HT1080 (cell line): ENCODE results near the gene RNF44. TPM values are rescaled to one million over a fixed set of nuclear protein-coding genes. Genes with fewer than 3 reads are reported as not detected.
"Not testable (repeated sequence)": the region's sequence is repeated elsewhere in the genome, so short reads cannot be mapped to it uniquely, and the experiment has no call there.

Source experiments
- DNase-seq: peaks from one replicate; pipeline ENCODE4 v3.0.0-alpha.2; 2015; ENCODE audit warnings: low read depth
- total RNA-seq: library from RNA; depleted of rRNA; stranded (reverse); fragments of >200 nt; shearing (Covaris generic); gene quantifications from 2 replicates; pipeline ENCODE4 v1.2.3, GENCODE V29; 2014

The RNF44 gene
- total RNA-seq, 1 experiment from 2014 or later = 16.7 TPM

- DNase-seq = no peak
Measured at GRCh38 chr5:176552332-176552869, 15.2 kb upstream of the RNF44 start.

GRCh38 chr5:176550937-176551336, 13.7 kb upstream of the RNF44 start:
- not testable (repeated sequence) for DNase-seq

DNA sequence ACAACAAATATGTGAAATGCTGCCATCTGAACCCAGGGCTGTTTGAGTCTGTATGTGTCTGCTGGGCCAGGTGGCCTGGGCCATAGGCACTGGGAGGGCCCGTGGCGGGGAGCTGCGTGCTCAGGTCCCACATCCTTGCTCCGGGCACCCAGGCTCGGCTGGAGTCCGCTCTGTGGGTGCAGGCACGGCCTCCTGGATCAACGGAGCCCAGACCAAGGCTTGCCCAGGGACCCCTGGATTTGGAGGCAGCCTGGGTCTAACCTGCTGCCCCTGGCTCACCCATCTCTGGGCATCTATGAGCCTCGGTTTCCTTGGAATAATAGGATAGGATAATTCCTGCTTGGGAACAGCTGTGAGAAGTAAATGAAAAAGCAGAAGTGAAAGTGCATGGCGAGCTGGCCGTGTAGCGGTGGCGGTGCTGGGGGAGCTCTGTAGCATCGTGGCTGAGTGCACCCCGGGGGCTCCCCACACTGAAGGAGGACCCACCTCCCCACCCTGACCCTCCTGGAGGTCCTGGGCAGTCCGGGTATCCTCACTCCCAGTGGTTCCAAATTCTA, 13.2 kb upstream of the RNF44 start:
- no peak for DNase-seq

DNA sequence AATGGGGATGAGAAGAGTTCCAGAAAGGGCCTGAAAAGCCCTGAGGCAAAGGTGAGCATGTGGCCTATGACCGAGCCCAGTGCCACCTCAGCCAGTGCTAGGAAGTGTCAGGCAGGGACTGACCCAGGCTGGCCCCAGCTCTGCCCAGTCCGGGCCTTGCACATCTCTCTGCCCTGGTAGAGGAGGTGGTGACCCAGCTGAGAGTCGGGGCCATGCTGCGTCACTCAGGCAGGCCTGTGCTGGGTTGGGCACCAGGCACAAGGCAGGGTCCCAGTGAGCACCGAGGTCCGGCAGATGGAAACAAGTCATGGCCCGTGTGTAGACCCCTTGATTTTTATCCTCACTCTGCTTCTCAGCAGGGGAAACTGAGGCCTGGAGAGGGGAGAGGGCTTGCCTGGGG, 12.7 kb upstream of the RNF44 start:
- DNase-seq = no peak

DNA sequence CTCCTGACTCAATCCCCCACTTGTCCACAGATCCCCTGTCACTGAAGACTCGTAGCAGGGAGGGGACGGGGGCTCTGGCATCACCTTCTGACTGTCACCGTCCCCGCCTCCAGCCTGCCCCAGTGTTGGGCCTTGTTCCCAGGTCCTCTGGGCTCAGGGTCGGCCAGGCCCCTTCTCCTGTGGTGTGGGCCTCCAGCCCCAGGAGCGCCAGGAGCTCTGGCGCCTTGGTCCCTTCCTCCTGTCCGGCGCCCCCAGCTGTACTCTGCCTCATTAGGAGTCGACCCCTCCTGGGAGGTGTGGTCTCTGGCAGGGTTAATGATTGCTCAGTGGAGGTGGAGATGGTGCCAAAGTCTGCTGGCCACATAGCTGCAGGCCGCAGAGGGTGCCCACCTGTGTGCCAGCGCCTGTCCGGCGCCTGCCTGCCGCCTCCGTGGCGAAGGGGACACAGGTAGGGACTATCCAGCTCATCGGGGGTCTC, 11.8 kb upstream of the RNF44 start, which contains the start of gene CDHR2:
Gene CDHR2, plus strand, starts transcription at position 376 of the 478 bp plus-strand sequence. CDS start 16,011 bp downstream, outside the sequence.
- DNase-seq = no peak

- DNase-seq = peak; percentile 64
Measured at GRCh38 chr5:176547802-176548201, 10.6 kb upstream of the RNF44 start.

GRCh38 chr5:176545737-176546509, 8.7 kb upstream of the RNF44 start:
- no peak for DNase-seq

GRCh38 chr5:176545388-176545736, 8.2 kb upstream of the RNF44 start:
- no peak for DNase-seq

GRCh38 chr5:176543428-176544182, 6.4 kb upstream of the RNF44 start:
- DNase-seq = peak; percentile 56

DNA sequence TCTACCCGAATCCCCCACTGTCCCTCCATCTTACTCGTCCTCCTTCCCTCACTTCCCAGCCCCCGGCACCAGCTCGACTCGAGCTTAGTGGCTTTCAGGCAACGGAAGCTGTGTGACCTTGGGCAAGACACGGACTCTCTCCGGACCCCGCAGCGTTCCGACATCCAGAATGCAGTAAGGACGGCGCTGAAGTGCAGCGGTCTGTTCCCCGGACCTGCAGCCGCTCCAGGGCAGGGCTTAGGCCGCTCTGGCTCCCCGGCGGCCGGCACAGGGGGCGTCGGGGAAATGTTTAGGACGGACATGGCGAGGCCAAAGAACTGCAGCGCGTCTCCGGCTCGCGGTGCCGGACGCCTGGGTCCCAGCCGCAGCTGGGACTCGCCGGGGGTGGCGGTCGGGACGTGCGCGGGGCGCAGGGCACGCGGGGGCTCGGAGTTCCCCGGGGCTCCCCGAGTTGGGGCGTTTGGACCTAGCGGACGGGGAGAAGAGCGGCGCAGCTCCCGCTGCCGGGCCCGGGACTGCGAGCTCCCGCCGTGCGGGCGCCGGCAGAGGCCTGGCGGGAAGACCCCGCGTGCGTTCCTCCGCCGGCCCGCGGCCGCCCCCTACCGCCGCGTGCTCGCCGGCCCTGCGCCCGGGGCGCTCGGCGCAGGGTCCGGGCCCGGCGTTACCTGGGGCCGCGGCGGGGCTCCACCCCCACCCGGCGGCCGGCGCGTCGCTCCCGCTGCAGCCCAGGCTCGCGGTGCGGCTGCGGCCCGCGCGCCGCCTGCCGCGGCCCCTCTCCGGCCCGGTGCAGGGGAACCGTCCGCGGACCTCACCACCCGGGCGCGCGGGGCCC, 5.6 kb upstream of the RNF44 start:
- DNase-seq = no peak

DNA sequence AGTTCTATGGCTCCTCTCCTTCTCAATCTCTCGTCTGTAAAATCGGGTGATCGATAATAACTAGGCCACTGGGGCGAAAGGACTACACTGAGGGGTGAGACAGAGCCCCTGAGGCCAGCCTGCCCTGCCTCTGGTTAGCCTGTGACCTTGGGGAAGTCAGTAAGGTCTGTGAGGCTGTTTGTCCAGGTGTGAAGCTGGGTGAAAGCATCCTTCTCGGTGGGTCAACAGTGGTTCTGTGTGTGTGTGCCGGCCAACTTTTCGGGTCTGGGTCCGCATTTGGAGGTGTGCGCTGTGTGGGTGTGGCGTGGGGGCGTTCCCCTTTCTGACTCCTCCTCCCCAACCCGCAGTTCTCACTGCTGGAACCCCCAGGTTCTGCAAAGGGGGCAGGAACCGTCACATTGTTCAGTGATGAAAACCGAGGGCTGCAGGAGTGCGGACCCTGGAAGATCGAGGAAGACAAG, 5.0 kb upstream of the RNF44 start:
- no peak for DNase-seq

DNA sequence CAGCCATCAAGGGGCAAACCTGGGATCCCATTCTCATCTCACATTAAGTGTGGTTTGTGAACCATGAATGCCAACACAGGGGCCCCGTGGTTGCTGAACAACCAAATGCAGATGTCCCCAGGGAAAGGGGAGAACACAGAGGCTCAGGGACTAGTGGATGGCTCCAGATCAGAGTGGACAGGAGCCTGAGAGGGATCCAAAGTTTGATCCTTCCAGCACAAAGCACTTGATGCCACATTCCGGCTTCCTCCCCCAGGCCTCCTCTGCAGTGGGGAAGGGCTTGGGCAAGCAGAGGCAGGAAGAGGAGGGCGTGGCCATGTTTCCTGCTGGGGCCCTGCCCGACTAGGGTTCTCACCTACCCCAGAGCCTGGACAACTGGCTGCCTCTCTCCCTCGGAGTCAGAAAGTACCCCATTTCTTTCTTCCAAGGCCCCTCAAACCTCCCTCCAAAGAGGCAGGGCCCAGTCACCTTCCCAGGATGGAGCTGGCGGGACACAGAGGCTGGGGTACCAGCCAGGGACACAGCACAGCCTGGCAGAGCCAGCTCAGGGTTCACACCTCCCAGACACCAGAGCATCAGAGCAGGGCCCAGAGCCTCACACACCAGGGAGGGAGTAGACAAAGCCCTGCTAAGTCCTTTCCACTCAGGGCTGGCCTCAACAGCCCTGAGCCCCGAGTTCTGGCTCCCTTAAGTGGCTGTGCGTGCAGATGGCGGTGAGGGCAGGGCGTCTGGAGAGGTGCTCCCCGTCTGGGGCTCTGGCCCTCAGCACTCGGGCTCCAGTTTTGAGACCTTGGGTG, 4.3 kb upstream of the RNF44 start:
- peak; percentile 66 for DNase-seq

GRCh38 chr5:176540956-176541337, 3.7 kb upstream of the RNF44 start:
- DNase-seq = no peak

DNA sequence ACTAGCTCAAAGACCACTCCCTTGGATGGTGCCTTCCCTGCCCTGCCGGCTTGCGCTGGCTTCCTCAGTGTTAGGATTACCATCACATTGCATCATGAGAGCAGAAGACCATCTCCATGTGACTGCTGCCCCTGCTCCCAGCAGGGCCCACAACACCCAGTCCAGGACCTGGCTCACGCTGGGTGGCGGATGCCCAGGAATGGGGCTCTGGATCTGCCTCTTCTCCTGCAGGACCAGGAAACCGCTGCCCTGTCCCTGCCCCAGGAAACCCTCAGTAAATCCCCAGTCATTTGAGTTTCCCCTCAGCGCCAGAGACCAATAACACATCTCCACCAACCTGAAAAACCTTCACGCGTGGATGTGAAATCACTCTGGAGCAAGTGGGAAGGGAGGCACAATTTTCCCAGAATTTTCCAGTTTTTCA, 3.3 kb upstream of the RNF44 start:
- no peak for DNase-seq

- DNase-seq = no peak
Measured at GRCh38 chr5:176538989-176539384, 1.8 kb upstream of the RNF44 start.

- DNase-seq = no peak
Measured at GRCh38 chr5:176538230-176538988, 1.2 kb upstream of the RNF44 start.

GRCh38 chr5:176537554-176538229, 490 bp upstream of the RNF44 start:
- DNase-seq = peak; percentile 99

DNA sequence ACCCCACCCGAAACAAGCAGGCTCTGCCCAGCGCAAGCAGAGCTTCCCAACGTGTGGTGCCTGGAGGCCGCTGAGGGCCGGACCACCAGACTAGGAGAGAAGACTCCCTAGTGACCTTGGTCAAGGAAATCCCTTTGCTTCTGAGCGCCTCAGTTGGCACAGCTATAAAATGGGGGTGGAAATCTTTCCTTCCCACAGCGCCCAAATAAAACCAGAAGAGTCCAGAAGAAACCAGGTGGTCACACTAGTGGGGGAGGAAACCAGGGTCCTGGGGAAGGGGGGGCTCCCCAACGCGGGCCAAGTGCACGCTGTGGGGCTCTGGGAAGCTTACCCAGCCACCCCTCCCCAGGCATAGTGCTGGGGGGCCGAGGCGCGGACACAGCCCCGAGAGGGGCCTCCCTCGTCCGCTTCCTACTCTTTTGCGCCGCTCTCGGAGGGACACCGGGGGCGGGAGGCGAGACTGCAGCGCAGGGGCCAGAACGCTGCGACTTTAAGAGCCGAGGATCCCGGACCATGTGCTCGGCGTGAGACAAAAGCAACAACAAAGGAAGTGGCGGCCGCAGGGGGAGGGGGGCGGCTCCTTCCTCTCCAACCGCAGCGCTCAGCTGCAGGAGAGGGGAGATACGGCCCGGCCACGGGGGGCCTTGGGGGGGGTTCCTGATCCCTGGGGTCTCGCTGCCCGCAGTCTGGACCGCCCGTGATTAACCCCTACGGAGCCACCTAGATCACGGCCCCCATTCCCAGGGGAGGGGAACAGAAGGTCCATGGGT, 885 bp downstream of the RNF44 start:
- peak; percentile 78 for DNase-seq
